Choroid plexus epithelial cell (primary cell): ENCODE measurements around the gene PALS2.

ENCODE experiments used
- DNase-seq: peaks from one replicate; pipeline ENCODE4 v3.0.0-alpha.2; 2010; ENCODE audit warnings: low read depth
- H3K4me3 ChIP-seq: 2 replicates; pipeline ENCODE4 v1.5.1; 2011; ENCODE audit warnings: low read depth, mild to moderate bottlenecking, control low read depth, low read length, moderate library complexity
- CTCF ChIP-seq: conservative IDR thresholded peaks from 2 replicates; pipeline ENCODE4 v1.5.1; 2011; ENCODE audit warnings: low read depth, mild to moderate bottlenecking, control low read depth, inconsistent platforms, low read length, moderate library complexity

PALS2 gene

GRCh38 chr7:24573554-24574338 is 494 bp downstream of the PALS2 start:
- peak; percentile 57 for DNase-seq
- H3K4me3 ChIP-seq = peak overlapping the region; percentile 81
- no peak for TF ChIP-seq CTCF

GRCh38 chr7:24574386-24574785 is 1.1 kb downstream of the PALS2 start:
- peak overlapping the region; percentile 81 for H3K4me3 ChIP-seq
- no peak for TF ChIP-seq CTCF
- peak; percentile 39 for DNase-seq

GRCh38 chr7:24574950-24575349 is 1.7 kb downstream of the PALS2 start:
- H3K4me3 ChIP-seq = peak overlapping the region; percentile 81
- no peak for TF ChIP-seq CTCF
- no peak for DNase-seq

DNA sequence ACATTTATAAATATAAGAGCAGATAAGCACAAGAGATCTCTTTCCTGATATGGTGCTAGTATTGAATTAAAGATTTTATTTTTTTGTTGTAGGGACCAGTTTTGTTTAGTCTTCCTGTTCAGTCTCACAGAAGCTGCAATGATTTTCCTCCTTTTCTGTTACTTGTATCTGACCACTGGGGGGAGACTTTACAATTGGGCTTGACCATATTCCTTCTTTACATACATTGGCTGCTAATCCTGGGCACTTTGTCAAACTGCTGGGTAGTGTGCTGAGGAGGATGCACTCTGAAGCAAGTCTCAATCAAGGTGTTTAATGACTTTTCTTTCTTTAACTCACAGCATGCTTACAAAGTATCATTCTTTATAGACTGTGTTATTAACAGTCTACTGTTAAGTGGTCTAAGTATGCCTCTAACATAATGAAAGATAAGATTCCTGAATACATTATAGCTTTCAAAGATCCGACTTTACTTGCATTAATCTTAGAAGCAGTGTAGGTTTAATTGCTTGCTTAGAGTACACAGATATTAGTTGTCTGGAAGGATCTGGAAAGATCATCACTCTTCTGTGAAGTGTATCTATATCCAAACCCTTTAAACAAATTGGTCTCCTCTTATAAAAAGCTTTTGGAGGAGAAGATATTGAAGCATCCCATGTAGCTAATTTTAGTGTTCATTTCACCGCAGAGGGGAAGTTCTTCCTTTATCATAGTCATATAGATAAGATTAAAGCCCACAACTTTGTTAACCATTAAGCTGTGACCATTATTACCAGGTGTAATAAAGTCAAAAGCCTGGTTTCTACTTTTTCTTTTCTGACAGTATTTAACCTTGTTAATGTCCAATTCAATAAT is 3.1 kb downstream of the PALS2 start:
- DNase-seq = peak; percentile 90

GRCh38 chr7:24578052-24578451 is 4.8 kb downstream of the PALS2 start:
- TF ChIP-seq CTCF = no peak
- no peak for DNase-seq
- H3K4me3 ChIP-seq = no peak overlapping the region

More for the DNA sequence above, 3.1 kb downstream of the PALS2 start:
- no peak overlapping the region for H3K4me3 ChIP-seq
- peak; percentile 75 for TF ChIP-seq CTCF

DNA sequence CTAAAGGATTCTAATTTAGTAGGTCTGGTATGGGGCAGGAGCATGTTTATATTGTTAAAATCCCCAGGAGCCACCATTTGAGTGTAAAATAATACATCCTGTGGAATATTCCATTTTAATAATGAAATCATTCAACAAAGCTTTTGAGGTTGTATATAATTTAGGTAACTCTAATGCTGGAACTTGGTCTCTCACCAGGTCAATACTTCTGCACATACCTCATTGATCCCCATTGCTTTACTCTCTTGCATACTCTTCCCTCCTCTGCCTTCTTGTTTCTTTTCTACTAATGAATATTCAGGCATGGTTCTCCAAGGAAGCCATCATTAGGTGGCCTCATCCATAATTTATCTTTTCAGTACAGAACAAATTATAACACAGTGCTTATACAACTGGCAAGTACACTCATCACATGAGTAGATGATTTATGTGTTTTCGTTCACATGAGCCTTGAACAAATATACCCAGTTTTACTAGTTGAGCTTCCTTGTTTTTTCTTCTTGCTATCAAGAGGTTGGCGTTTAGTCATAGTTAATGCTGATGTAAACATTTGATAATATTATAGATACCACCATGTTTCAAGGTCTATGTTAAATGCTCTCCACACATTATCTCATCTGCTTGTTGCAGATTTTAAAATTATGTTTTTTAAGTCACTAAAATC is 7.2 kb downstream of the PALS2 start:
- no peak overlapping the region for H3K4me3 ChIP-seq
- no peak for TF ChIP-seq CTCF
- DNase-seq = peak; percentile 8
